GM12878 (cell line): Measurements from ENCODE around the gene PPP1R14D. TPM values are rescaled to one million over a fixed set of nuclear protein-coding genes. Genes with fewer than 3 reads are reported as not detected.
A peak's percentile ranks its signal among the peaks of the same experiment; 100 is the strongest.

Experiments used
- ATAC-seq: fragments of 200-7000 bp; cut with Tn5 transposase; 3 replicates; pipeline ENCODE4 v1.9.1; 2020; ENCODE audit warnings: mild to moderate bottlenecking, moderate library complexity
- BruUV-seq: library from RNA; stranded (reverse); fragments of 400-500 nt; replicated peaks from 2 replicates; lab custom pipeline; 2021; lab: Mats Ljungman, UMichigan
- CTCF ChIA-PET: fragments of 300-600 bp; sonication (Branson Sonifier 250); formaldehyde crosslinking; extraction: SDS; loops from one replicate; lab custom pipeline; 2021; ENCODE audit warnings: inconsistent platforms; lab: Yijun Ruan, JAX
- POLR2A ChIA-PET: fragments of 350-600 bp; formaldehyde crosslinking; extraction: SDS; loops from one replicate; lab custom pipeline; 2021; ENCODE audit warnings: inconsistent platforms; lab: Charles Lee
- RAD21 ChIA-PET: fragments of 300-600 bp; sonication (Branson Sonifier 250); formaldehyde crosslinking; loops from one replicate; lab custom pipeline; 2023; ENCODE audit warnings: antibody characterized with exemption; ENCODE audit not compliant: unreplicated experiment; lab: Charles Lee
- SMC1A ChIA-PET: fragments of 300-600 bp; sonication (Branson Sonifier 250); formaldehyde crosslinking; loops from one replicate; lab custom pipeline; 2023; ENCODE audit not compliant: unreplicated experiment, uncharacterized antibody; lab: Charles Lee
- DNase-seq: peaks from one replicate; pipeline ENCODE4 v3.0.0-alpha.2; 2011; ENCODE audit warnings: low read depth, low spot score
- FAIRE-seq: peaks from 3 replicates; lab custom pipeline; 2011; peaks lifted over from hg19 to GRCh38; lab: Jason Lieb, UNC
- H2AFZ ChIP-seq: 2 replicates; pipeline ENCODE4 v1.6.0; 2011; ENCODE audit warnings: low read depth, low read length, control low read depth; ENCODE audit not compliant: control insufficient read depth
- H3K27ac ChIP-seq: 2 replicates; pipeline ENCODE4 v1.5.1; 2011; ENCODE audit warnings: control low read depth; ENCODE audit not compliant: control insufficient read depth, insufficient read depth
- H3K27me3 ChIP-seq, 2 experiments: replicated peaks in 1 of 2; 2 replicates each; pipeline versions ENCODE4 v1.6.0 to v1.6.1; 2011; ENCODE audit warnings: low read length in 1 of 2; ENCODE audit not compliant: control insufficient read depth in 2 of 2, insufficient read depth in 2 of 2
- H3K36me3 ChIP-seq, 2 experiments: 2 replicates each; pipeline ENCODE4 v1.5.1; 2011; ENCODE audit warnings: low read length in 1 of 2; ENCODE audit not compliant: control insufficient read depth in 2 of 2, insufficient read depth in 2 of 2
- H3K4me1 ChIP-seq: 2 replicates; pipeline ENCODE4 v1.6.1; 2011; ENCODE audit warnings: mild to moderate bottlenecking, low read length, moderate library complexity, mixed read lengths; ENCODE audit not compliant: control insufficient read depth, insufficient read depth
- H3K4me2 ChIP-seq: 2 replicates; pipeline ENCODE4 v1.6.0; 2011; ENCODE audit warnings: control low read depth; ENCODE audit not compliant: control insufficient read depth, insufficient read depth
- H3K4me3 ChIP-seq: fragments of 200-600 bp; sonication (generic); 2 replicates; pipeline ENCODE4 v1.5.1; 2016
- H3K79me2 ChIP-seq: 2 replicates; pipeline ENCODE4 v1.6.0; 2011; ENCODE audit warnings: low read length; ENCODE audit not compliant: control insufficient read depth, insufficient read depth
- H3K9ac ChIP-seq: 2 replicates; pipeline ENCODE4 v1.8.0; 2011; ENCODE audit warnings: low read length, control low read depth, mixed read lengths; ENCODE audit not compliant: control insufficient read depth, insufficient read depth
- H3K9me3 ChIP-seq: replicated peaks from 3 replicates; pipeline ENCODE4 v1.5.1; 2011; ENCODE audit warnings: mild to moderate bottlenecking, low read length; ENCODE audit not compliant: control insufficient read depth, insufficient read depth
- H4K20me1 ChIP-seq: 2 replicates; pipeline ENCODE4 v1.6.0; 2011; ENCODE audit not compliant: control insufficient read depth, insufficient read depth
- LARP7 ChIP-seq: fragments of 450-650 bp; IDR thresholded peaks from 2 replicates; pipeline ENCODE4 v1.6.1; 2017; ENCODE audit warnings: mild to moderate bottlenecking
- NBN ChIP-seq: fragments of 450-650 bp; IDR thresholded peaks from 2 replicates; pipeline ENCODE4 v1.6.1; 2016
- RB1 ChIP-seq: fragments of 450-650 bp; formaldehyde crosslinking; IDR thresholded peaks from 2 replicates; pipeline ENCODE4 v1.6.1; 2017; ENCODE audit warnings: mild to moderate bottlenecking, borderline replicate concordance
- SPI1 ChIP-seq: IDR thresholded peaks from 2 replicates; pipeline ENCODE4 v1.6.1; 2011; ENCODE audit warnings: low read depth, mild to moderate bottlenecking, low read length, moderate library complexity, borderline replicate concordance; ENCODE audit not compliant: insufficient read depth
- YY1 ChIP-seq: IDR thresholded peaks from 2 replicates; pipeline ENCODE4 v1.6.1; 2011; ENCODE audit warnings: low read depth, mild to moderate bottlenecking, low read length
- ZNF207 ChIP-seq: fragments of 450-650 bp; IDR thresholded peaks from 2 replicates; pipeline ENCODE4 v1.6.1; 2014; ENCODE audit warnings: antibody characterized with exemption, mild to moderate bottlenecking, borderline replicate concordance
- WGBS: methylation state at CpG from one replicate; pipeline ENCODE4 v1.1.6; 2016; ENCODE audit warnings: low lambda C conversion rate; ENCODE audit not compliant: insufficient replicate concordance, insufficient coverage; ENCODE audit errors: missing lambda C conversion rate; 5-methylcytosine and 5-hydroxymethylcytosine counted together
- in situ Hi-C: fragments of 300-500 bp; cut with MboI; formaldehyde crosslinking; loops from 9 replicates; pipeline ENCODE4 v1.14.3; 2018; ENCODE audit warnings: mixed read lengths
- intact Hi-C: fragments of 100-400 bp; cut with micrococcal nuclease; formaldehyde crosslinking; loops from one replicate; pipeline ENCODE4 v1.14.2; 2022; ENCODE audit not compliant: unreplicated experiment
- polyA plus RNA-seq, 11 experiments: library from polyadenylated mRNA; depleted of rRNA in 4 of 11; unstranded in 6 of 11; stranded (reverse) in 5 of 11; fragments of >200 nt; fragmentation: Nextera tagmentation in 4 of 11; fragmentation: Illumina TruSeq in 1 of 11; extraction: Ambion mirVana in 4 of 11; extraction: Trizol in 1 of 11; gene quantifications; 1 replicate in 1 of 11; 2 replicates in 10 of 11; pipeline versions ENCODE4 v1.2.1 to v1.2.3, GENCODE V29; 2011 to 2016; ENCODE audit warnings: inconsistent platforms in 2 of 11, missing spikeins in 2 of 11, low read depth in 1 of 11
- total RNA-seq, 4 experiments: library from RNA; depleted of rRNA in 3 of 4; stranded (reverse); fragments of >200 nt in 3 of 4; fragmentation: Illumina TruSeq in 1 of 4; extraction: Trizol in 1 of 4; gene quantifications; 2 replicates each; pipeline versions ENCODE4 v1.2.1 to v1.2.3, GENCODE V29; 2013 to 2021
- TF ChIP-seq, protein P1 (sequence below): fragments of 450-650 bp; IDR thresholded peaks from 2 replicates; pipeline ENCODE4 v1.6.1; 2017; ENCODE audit warnings: low read depth, mild to moderate bottlenecking, moderate library complexity
- TF ChIP-seq, protein P2 (sequence below): fragments of 450-650 bp; IDR thresholded peaks from 2 replicates; pipeline ENCODE4 v1.6.1; 2016; ENCODE audit warnings: mild to moderate bottlenecking

The PPP1R14D gene
- total and polyA plus RNA-seq, 10 of the 15 experiments (the other 5 are each of a cell fraction or from before 2014, with no cell fraction given), result 0.10 TPM; not detected in 9

DNA sequence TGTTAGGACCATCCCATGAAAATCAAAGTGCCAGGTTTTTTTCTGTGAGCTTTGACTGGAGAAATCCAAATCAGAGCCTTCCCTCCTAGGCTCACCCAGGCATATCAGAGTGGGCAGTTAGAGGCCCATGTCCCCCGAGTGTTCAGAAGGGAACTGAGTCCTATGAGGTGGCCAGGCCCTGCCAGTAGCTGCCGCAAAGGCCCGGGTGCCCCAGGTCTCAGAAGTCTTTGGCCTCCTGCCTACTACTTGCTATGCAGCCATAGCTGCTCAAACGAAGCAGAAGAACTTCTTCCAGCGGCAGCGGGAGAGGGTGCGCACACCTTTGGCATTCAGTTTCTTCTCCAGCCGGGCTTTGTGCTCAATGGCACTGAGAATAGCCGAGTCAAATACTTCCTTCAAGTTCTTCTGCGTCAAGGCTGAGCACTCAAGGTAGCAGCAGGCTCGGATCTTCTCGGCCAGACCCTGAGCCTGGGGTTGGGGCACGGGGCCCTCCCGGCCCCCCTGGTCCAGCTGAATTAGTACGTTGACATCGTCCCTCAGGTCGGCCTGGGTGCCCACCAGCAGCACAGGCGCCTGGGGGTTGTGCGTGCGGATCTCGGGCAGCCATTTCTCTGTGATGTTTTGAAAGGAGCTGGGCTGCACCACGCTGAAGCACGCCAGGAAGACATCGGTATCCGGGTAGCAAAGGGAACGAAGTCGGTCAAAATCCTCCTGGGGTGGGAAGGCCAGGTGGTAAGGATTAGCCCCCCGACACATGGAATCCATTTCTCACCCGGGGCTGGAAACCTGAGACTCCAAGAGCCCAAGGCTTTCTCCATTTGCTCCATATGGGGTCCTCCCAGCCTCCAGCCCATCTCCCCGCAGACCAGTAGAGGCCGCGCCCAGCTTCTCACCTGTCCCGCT, 44.5 kb upstream of the PPP1R14D start:
- ChIA-PET RAD21 (interaction anchor here (0.5 to 14.2 kb wide), 11 partner anchors 13 to 1828 kb away, joined by 3 to 551 read pairs (median 7); partner anchors contain the start of genes DNAJC17, RAD51, SPINT1 and VPS18), CTCF (interaction anchor here (0.6 to 6.0 kb wide), 12 partner anchors 22 to 311 kb away, joined by 3 to 57 read pairs (median 4); partner anchors contain the start of genes RAD51 and VPS18), POLR2A (interaction anchor here (0.6 to 9.5 kb wide), 14 partner anchors 8 to 459 kb away, joined by 3 to 220 read pairs (median 6); partner anchors contain the start of genes CCDC32, DNAJC17, GCHFR and OIP5)
- no peaks in the 10 kb centered on the region for H3K36me3 ChIP-seq
- H3K4me2 ChIP-seq, result peak overlapping the region; percentile 89
- in situ Hi-C loops, result no loop called here
- H3K27ac ChIP-seq, result peak overlapping the region; percentile 78
- H3K27me3 ChIP-seq, result no peaks in the 10 kb centered on the region
- peak overlapping the region; percentile 75 for H2AFZ ChIP-seq
- BruUV-seq, result TSS peak; percentile 83
- 74% methylated on average over 31 of the region's 33 CpGs for WGBS
- TF ChIP-seq SPI1, result peak; percentile 21; the same call in 1 of the 2 replicates
- 0 out of 2 replicates have a peak, but pooled peaks have one; percentile 0 for TF ChIP-seq LARP7
- TF ChIP-seq, protein P1, sequence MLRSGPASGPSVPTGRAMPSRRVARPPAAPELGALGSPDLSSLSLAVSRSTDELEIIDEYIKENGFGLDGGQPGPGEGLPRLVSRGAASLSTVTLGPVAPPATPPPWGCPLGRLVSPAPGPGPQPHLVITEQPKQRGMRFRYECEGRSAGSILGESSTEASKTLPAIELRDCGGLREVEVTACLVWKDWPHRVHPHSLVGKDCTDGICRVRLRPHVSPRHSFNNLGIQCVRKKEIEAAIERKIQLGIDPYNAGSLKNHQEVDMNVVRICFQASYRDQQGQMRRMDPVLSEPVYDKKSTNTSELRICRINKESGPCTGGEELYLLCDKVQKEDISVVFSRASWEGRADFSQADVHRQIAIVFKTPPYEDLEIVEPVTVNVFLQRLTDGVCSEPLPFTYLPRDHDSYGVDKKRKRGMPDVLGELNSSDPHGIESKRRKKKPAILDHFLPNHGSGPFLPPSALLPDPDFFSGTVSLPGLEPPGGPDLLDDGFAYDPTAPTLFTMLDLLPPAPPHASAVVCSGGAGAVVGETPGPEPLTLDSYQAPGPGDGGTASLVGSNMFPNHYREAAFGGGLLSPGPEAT, result 0 out of 2 replicates have a peak, but pooled peaks have one; percentile 42
- TF ChIP-seq, protein P2, sequence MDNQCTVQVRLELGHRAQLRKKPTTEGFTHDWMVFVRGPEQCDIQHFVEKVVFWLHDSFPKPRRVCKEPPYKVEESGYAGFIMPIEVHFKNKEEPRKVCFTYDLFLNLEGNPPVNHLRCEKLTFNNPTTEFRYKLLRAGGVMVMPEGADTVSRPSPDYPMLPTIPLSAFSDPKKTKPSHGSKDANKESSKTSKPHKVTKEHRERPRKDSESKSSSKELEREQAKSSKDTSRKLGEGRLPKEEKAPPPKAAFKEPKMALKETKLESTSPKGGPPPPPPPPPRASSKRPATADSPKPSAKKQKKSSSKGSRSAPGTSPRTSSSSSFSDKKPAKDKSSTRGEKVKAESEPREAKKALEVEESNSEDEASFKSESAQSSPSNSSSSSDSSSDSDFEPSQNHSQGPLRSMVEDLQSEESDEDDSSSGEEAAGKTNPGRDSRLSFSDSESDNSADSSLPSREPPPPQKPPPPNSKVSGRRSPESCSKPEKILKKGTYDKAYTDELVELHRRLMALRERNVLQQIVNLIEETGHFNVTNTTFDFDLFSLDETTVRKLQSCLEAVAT, result peak; percentile 94
- TF ChIP-seq NBN, result peak; percentile 46; the same call in 1 of the 2 replicates
- no peak for TF ChIP-seq RB1
- no peak for TF ChIP-seq ZNF207
- 0 out of 2 replicates have a peak, but pooled peaks have one; percentile 2 for TF ChIP-seq YY1
- TF ChIP-seq, all 136 proteins: peak for 6
- peak; percentile 25 for ATAC-seq
- Histone ChIP-seq H3K4me1 (peaks cover 30% of the 10 kb centered on the region), H3K79me2 (peaks cover 5% of the 10 kb centered on the region), H3K9ac (peak overlapping the region; percentile 65), H4K20me1 (no peaks in the 10 kb centered on the region), H3K9me3 (no peaks in the 10 kb centered on the region), H3K4me3 (peak overlapping the region; percentile 65)
- no peak for DNase-seq
- intact Hi-C loops, result loop anchor here (2.0 to 10.0 kb wide), 3 partner anchors 14 to 278 kb away; partner anchors contain the start of genes KNL1 and VPS18
- no peak for FAIRE-seq
- SMC1A ChIA-PET, result interaction anchor here (0.7 to 14.4 kb wide), 7 partner anchors 13 to 178 kb away, joined by 3 to 454 read pairs (median 4); partner anchors contain the start of genes DNAJC17, RAD51, VPS18 and ZFYVE19
